H9 (cell line): ENCODE measurements around the gene ANP32D. TPM values are rescaled to one million over a fixed set of nuclear protein-coding genes. Genes with fewer than 3 reads are reported as not detected.

Experiments used
- DNase-seq: peaks from one replicate; pipeline ENCODE4 v3.0.0-alpha.2; 2017
- H2AFZ ChIP-seq: one replicate; pipeline ENCODE4 v1.6.1; 2013; ENCODE audit warnings: mild to moderate bottlenecking, low read length, control low read depth, moderate library complexity
- H2AK5ac ChIP-seq: 2 replicates; pipeline ENCODE4 v1.6.1; 2013; ENCODE audit warnings: low read length, control low read depth, mixed read lengths; ENCODE audit not compliant: insufficient read length
- H2BK120ac ChIP-seq: one replicate; pipeline ENCODE4 v1.6.1; 2013; ENCODE audit warnings: low read depth, mild to moderate bottlenecking, low read length, control low read depth, inconsistent platforms; ENCODE audit not compliant: poor library complexity, severe bottlenecking
- H2BK12ac ChIP-seq: 2 replicates; pipeline ENCODE4 v1.6.1; 2013; ENCODE audit warnings: low read length, control low read depth, mixed read lengths, low read depth; ENCODE audit not compliant: insufficient read length
- H2BK15ac ChIP-seq: 2 replicates; pipeline ENCODE4 v1.6.1; 2013; ENCODE audit warnings: low read depth, low read length, control low read depth
- H2BK20ac ChIP-seq: one replicate; pipeline ENCODE4 v1.6.1; 2013; ENCODE audit warnings: low read depth, mild to moderate bottlenecking, low read length, control low read depth, inconsistent platforms; ENCODE audit not compliant: poor library complexity, severe bottlenecking
- H2BK5ac ChIP-seq: 2 replicates; pipeline ENCODE4 v1.6.1; 2013; ENCODE audit warnings: low read length, control low read depth, mixed read lengths; ENCODE audit not compliant: insufficient read length
- H3K14ac ChIP-seq: 2 replicates; pipeline ENCODE4 v1.6.1; 2013; ENCODE audit warnings: low read length, control low read depth; ENCODE audit not compliant: insufficient read depth
- H3K18ac ChIP-seq: 2 replicates; pipeline ENCODE4 v1.6.1; 2013; ENCODE audit warnings: low read depth, mild to moderate bottlenecking, mixed read lengths, low read length, control low read depth; ENCODE audit not compliant: insufficient read length
- H3K23ac ChIP-seq: 2 replicates; pipeline ENCODE4 v1.6.1; 2013; ENCODE audit warnings: low read length, control low read depth, mixed read lengths, low read depth; ENCODE audit not compliant: insufficient read length
- H3K23me2 ChIP-seq: 2 replicates; pipeline ENCODE4 v1.6.1; 2013; ENCODE audit warnings: low read depth, mild to moderate bottlenecking, mixed read lengths, low read length, control low read depth; ENCODE audit not compliant: insufficient read length, poor library complexity, severe bottlenecking
- H3K27ac ChIP-seq: 2 replicates; pipeline ENCODE4 v1.5.1; 2013; ENCODE audit warnings: low read length, control low read depth, mixed read lengths, low read depth; ENCODE audit not compliant: insufficient read length
- H3K27me3 ChIP-seq: 2 replicates; pipeline ENCODE4 v1.6.1; 2013; ENCODE audit warnings: low read length, control low read depth, inconsistent platforms; ENCODE audit not compliant: insufficient read depth
- H3K4ac ChIP-seq: 2 replicates; pipeline ENCODE4 v1.6.1; 2013; ENCODE audit warnings: low read depth, mild to moderate bottlenecking, control low read depth, inconsistent platforms, low read length, moderate library complexity
- H3K4me1 ChIP-seq: 2 replicates; pipeline ENCODE4 v1.6.1; 2013; ENCODE audit warnings: low read length, control low read depth, inconsistent platforms; ENCODE audit not compliant: insufficient read depth
- H3K4me2 ChIP-seq: 2 replicates; pipeline ENCODE4 v1.6.1; 2013; ENCODE audit warnings: low read length, control low read depth, mixed read lengths; ENCODE audit not compliant: insufficient read length, insufficient read depth
- H3K56ac ChIP-seq: 2 replicates; pipeline ENCODE4 v1.6.1; 2013; ENCODE audit warnings: low read depth, mild to moderate bottlenecking, mixed read lengths, low read length, control low read depth; ENCODE audit not compliant: insufficient read length
- H3K79me1 ChIP-seq: 2 replicates; pipeline ENCODE4 v1.6.1; 2013; ENCODE audit warnings: low read depth, mild to moderate bottlenecking, moderate library complexity, low read length, control low read depth, inconsistent platforms; ENCODE audit not compliant: insufficient read depth, poor library complexity, severe bottlenecking
- H3K79me2 ChIP-seq: 2 replicates; pipeline ENCODE4 v1.6.1; 2013; ENCODE audit warnings: low read length, control low read depth, inconsistent platforms; ENCODE audit not compliant: insufficient read depth
- H3K9ac ChIP-seq: 2 replicates; pipeline ENCODE4 v1.6.1; 2013; ENCODE audit warnings: low read length, control low read depth, mixed read lengths; ENCODE audit not compliant: insufficient read length; ENCODE audit errors: extremely low read depth
- H3K9me3 ChIP-seq: one replicate; pipeline ENCODE4 v1.6.1; 2013; ENCODE audit warnings: low read depth, low read length, inconsistent platforms; ENCODE audit not compliant: control insufficient read depth
- H3T11ph ChIP-seq: one replicate; pipeline ENCODE4 v1.6.1; 2013; ENCODE audit warnings: mild to moderate bottlenecking, low read length, control low read depth, inconsistent platforms
- H4K20me1 ChIP-seq: one replicate; pipeline ENCODE4 v1.6.1; 2013; ENCODE audit not compliant: control insufficient read depth, insufficient read length, insufficient read depth
- H4K5ac ChIP-seq: 2 replicates; pipeline ENCODE4 v1.6.1; 2013; ENCODE audit warnings: low read depth, mild to moderate bottlenecking, mixed read lengths, low read length, control low read depth; ENCODE audit not compliant: insufficient read length
- H4K8ac ChIP-seq: replicated peaks from 2 replicates; pipeline ENCODE4 v1.6.1; 2013; ENCODE audit warnings: low read length, control low read depth, mixed read lengths, low read depth; ENCODE audit not compliant: insufficient read length
- H4K91ac ChIP-seq: 2 replicates; pipeline ENCODE4 v1.6.1; 2013; ENCODE audit warnings: low read depth, mild to moderate bottlenecking, moderate library complexity, mixed read lengths, low read length, control low read depth; ENCODE audit not compliant: insufficient read length
- H3K27ac Mint-ChIP-seq, 3 experiments: 2 replicates in 2 of 3; 3 replicates in 1 of 3; pipeline ENCODE4 v1.8.0; 2020 to 2021; ENCODE audit warnings: mixed read lengths in 3 of 3, mild to moderate bottlenecking in 1 of 3, moderate library complexity in 1 of 3
- H3K27me3 Mint-ChIP-seq: 2 replicates; pipeline ENCODE4 v1.8.0; 2021; ENCODE audit warnings: low read depth, mild to moderate bottlenecking, moderate library complexity, mixed read lengths
- H3K36me3 Mint-ChIP-seq, 3 experiments: 2 replicates in 2 of 3; 3 replicates in 1 of 3; pipeline ENCODE4 v1.8.0; 2020 to 2021; ENCODE audit warnings: low read depth in 3 of 3, mixed read lengths in 3 of 3; ENCODE audit not compliant: insufficient read depth in 1 of 3
- H3K4me1 Mint-ChIP-seq, 2 experiments: 2 replicates each; pipeline ENCODE4 v1.8.0; 2020; ENCODE audit warnings: mixed read lengths in 2 of 2
- H3K4me3 Mint-ChIP-seq, 2 experiments: 2 replicates in 1 of 2; 3 replicates in 1 of 2; pipeline ENCODE4 v1.8.0; 2020 to 2021; ENCODE audit warnings: mild to moderate bottlenecking in 2 of 2, mixed read lengths in 2 of 2, moderate library complexity in 1 of 2
- H3K9me3 Mint-ChIP-seq, 2 experiments: 2 replicates in 1 of 2; 3 replicates in 1 of 2; pipeline ENCODE4 v1.8.0; 2020; ENCODE audit warnings: mild to moderate bottlenecking in 2 of 2, mixed read lengths in 2 of 2, moderate library complexity in 1 of 2
- whole genome bisulfite sequencing: extraction: QIAGEN DNeasy Blood & Tissue Kit; methylation state at CpG from one replicate; pipeline ENCODE4 v1.1.7; 2013; ENCODE audit warnings: missing lambda C conversion rate, low lambda C conversion rate, mixed read lengths; ENCODE audit not compliant: insufficient read length; ENCODE audit errors: extremely low coverage; 5-methylcytosine and 5-hydroxymethylcytosine counted together
- total RNA-seq: library from RNA; stranded (reverse); gene quantifications from 2 replicates; pipeline ENCODE4 v1.2.1, GENCODE V29; 2021
- TF ChIP-seq, protein P1 (sequence below): fragments of 200-600 bp; sonication (generic); conservative IDR thresholded peaks from 3 replicates; pipeline ENCODE4 v1.8.0; 2021; ENCODE audit warnings: antibody characterized with exemption, mild to moderate bottlenecking

ANP32D gene
- total RNA-seq, 1 experiment from 2014 or later = not detected

GRCh38 chr12:48482930-48483329, 10.6 kb downstream of the ANP32D start:
- Histone ChIP-seq H3K27ac (no peak overlapping the region), H4K5ac (no peak overlapping the region), H4K91ac (no peak overlapping the region), H3K4me2 (no peak overlapping the region), H3K23ac (no peak overlapping the region), H2BK5ac (no peak overlapping the region), H4K20me1 (no peaks in the 10 kb centered on the region), H3K4me1 (no peaks in the 10 kb centered on the region), H3K18ac (no peak overlapping the region), H3K9ac (no peak overlapping the region), H2BK12ac (no peak overlapping the region), H3K79me2 (no peaks in the 10 kb centered on the region), H3K56ac (no peak overlapping the region), H3K27me3 (no peaks in the 10 kb centered on the region), H2AFZ (no peak overlapping the region), H4K8ac (no peak overlapping the region), H2BK20ac (no peak overlapping the region), H3K23me2 (no peaks in the 10 kb centered on the region), H3K79me1 (no peaks in the 10 kb centered on the region), H2BK120ac (no peak overlapping the region), H3K9me3 (no peaks in the 10 kb centered on the region), H3K4ac (no peak overlapping the region), H3T11ph (no peak overlapping the region), H3K14ac (no peak overlapping the region), H2BK15ac (no peak overlapping the region), H2AK5ac (no peak overlapping the region)
- DNase-seq = no peak
- Mint-ChIP-seq H3K36me3 (no peaks in the 10 kb centered on the region; a peak in 1 of 7 replicates), H3K4me1 (no peaks in the 10 kb centered on the region), H3K4me3 (no peak overlapping the region), H3K27ac (no peak overlapping the region; a peak in 1 of 7 replicates), H3K27me3 (peaks cover 24% of the 10 kb centered on the region), H3K9me3 (peaks cover 12 to 81% of the 10 kb centered on the region in 2 experiments)
- WGBS = no CpG with 5 or more reads among the region's 3 CpGs
- TF ChIP-seq, protein P1, sequence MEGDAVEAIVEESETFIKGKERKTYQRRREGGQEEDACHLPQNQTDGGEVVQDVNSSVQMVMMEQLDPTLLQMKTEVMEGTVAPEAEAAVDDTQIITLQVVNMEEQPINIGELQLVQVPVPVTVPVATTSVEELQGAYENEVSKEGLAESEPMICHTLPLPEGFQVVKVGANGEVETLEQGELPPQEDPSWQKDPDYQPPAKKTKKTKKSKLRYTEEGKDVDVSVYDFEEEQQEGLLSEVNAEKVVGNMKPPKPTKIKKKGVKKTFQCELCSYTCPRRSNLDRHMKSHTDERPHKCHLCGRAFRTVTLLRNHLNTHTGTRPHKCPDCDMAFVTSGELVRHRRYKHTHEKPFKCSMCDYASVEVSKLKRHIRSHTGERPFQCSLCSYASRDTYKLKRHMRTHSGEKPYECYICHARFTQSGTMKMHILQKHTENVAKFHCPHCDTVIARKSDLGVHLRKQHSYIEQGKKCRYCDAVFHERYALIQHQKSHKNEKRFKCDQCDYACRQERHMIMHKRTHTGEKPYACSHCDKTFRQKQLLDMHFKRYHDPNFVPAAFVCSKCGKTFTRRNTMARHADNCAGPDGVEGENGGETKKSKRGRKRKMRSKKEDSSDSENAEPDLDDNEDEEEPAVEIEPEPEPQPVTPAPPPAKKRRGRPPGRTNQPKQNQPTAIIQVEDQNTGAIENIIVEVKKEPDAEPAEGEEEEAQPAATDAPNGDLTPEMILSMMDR = no peak
